ENCODE data around the gene KCTD15.

The KCTD15 gene

DNA sequence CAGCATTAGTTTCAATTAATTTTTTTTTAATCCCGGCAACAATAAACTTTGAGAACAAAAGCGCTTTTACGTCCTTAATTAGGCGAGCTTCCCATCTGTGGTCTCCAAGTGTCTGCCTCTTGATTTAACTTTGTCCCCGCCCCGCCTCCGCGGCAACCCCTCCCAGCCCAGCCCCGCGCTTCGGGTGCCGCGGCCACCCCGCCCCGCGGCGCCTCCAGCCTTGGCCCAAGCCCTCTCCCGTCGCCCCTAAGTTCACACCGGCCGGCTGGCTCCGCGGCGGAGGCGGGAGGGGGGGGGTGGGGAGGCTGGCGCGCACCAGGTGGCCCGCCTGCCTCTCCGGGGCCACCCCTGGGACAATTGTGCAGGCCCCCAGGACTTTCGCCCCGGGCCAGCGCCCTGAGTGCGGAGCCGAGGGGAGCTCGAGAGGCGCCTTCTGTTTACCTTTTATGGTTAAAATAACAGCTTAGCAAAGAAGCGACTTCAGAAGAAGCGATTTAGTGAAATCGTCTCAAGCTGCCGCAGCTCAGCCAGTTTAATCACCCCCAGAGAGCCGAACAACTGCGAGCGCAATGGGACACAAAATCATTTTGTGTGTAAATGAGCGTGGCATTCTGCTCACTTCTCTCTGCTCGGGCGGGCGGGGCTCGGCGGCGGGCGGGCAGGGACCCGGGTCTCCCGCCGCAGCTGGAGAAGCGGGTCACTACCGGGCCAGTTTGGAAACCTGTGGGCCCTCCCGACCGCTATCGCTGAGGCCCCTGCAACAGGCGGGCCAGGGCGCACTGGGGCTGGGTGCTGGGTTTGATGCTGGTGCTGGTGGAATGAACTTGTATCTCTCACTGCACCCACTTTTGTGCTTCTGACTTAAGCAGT is 1.4 kb downstream of the KCTD15 start:
- DNase-seq (ENCODE audit: low read depth in 2 of 2), result no peak

GRCh38 chr19:33798681-33799111 is 2.0 kb downstream of the KCTD15 start:
- DNase-seq (ENCODE audit: low read depth in 2 of 2), result no peak

DNA sequence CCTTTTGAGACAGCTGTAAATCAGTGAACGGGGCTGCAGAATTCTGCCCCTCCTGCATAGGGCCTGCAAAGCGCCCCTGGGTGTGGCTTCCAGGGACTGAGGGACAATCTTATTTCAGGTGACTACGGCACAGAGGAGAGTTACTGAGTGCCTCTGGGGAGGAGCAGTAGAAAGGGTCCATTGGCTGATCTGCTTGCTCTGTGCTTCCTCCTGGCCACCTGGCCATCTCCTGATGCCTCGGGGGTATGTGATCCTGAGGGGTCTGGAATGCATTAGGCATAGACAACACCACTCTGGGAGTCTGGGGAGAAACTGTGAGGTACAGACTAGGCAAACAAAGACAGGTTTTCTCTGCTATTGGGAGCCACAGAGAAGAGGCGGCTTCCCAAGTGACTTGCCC is 2.8 kb downstream of the KCTD15 start:
- DNase-seq (ENCODE audit: low read depth in 2 of 2), result no peak

DNA sequence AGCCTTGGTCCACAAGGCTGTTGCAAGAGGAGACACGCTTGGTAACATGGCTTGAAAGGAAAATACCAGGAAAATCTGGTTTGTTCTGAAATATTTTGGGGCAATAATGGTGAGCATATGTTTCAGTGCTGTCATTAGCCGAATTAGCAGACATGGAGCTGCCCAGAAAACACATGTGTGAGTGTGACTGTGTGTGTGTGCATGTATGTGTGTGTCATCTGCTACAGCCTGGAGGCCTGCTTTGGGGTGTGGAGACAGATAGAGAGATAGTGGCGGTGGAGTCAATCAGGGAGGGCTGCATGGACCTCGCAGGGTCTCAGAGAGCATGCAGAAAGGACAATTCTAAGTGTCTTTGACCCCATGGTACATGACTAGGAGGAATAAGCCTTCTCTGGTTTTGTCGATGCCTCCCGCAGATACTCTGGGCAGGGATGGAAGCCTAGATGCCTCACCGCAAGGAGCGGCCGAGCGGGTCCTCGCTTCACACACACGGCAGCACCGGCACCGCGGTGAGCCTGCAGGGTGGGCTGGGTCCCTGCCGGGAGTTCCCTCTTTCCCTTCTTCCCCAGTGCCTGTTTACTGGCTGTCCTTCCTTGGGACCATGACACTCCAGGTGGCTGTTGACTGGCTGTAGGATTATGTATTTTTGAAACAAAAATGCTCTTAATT is 3.5 kb downstream of the KCTD15 start:
- DNase-seq (ENCODE audit: low read depth in 2 of 2), result no peak

DNA sequence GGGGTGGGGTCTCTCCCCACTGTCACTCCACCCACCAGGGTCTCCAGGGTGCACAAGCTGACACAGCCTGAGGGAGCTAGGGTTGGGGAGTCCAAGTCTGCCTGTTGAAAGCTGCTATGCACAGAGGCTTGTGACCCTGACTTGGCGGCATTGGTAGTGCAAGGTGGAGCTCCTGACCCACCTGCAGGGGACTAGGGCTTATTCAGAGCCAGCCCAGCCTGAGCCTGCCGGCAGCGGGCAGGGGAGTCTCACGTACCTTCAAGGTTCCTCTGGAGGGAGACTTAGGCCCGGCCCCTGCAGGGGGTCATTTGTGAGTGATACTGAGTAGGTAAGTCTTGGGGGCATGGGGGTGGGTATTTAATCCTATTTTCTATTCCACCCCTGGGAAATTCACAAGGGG is 4.7 kb downstream of the KCTD15 start:
- no peak for DNase-seq (ENCODE audit: low read depth in 2 of 2)

DNA sequence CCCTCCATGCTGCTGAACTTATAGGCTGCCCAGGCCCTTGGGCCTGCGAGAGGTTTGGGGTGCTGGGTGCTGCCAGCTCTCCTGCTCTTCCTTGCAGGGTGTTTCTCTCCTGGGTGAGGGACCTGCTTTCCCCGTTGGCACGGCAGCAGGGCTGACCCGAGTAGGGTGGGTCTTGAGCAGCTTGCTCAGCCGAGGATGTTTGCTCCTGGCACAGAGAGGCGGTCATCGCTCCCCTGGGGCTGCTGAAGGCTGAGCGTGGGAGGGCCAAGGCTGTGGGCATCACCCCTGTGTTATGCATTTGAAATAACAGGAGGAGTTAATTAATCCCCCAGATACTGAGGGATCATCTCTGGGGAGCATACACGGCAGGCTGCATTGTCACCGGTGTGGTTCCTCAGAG is 5.3 kb downstream of the KCTD15 start:
- DNase-seq (ENCODE audit: low read depth in 2 of 2), result no peak

GRCh38 chr19:33802801-33803200 is 6.1 kb downstream of the KCTD15 start:
- no peak for DNase-seq (ENCODE audit: low read depth in 2 of 2)

DNA sequence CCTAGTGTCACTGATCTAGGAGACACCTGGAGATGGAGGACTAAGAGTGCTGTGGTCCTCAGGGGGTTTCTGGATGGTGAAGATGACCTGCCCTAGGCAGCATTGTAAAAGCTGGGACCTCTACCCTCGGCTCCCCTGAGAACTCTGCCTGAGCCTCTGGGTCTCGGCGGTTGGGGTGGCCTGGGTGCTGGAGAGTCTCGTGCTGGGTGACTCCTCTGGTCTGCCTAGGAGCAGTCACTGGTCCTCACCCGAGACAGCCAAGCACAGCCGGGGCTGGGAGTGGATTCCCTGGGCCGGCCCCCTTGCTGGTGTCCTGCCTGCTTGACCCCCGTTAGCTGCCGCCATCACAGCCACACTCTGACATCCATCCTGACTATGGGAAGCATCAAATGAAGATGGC is 6.7 kb downstream of the KCTD15 start:
- no peak for DNase-seq (ENCODE audit: low read depth in 2 of 2)

DNA sequence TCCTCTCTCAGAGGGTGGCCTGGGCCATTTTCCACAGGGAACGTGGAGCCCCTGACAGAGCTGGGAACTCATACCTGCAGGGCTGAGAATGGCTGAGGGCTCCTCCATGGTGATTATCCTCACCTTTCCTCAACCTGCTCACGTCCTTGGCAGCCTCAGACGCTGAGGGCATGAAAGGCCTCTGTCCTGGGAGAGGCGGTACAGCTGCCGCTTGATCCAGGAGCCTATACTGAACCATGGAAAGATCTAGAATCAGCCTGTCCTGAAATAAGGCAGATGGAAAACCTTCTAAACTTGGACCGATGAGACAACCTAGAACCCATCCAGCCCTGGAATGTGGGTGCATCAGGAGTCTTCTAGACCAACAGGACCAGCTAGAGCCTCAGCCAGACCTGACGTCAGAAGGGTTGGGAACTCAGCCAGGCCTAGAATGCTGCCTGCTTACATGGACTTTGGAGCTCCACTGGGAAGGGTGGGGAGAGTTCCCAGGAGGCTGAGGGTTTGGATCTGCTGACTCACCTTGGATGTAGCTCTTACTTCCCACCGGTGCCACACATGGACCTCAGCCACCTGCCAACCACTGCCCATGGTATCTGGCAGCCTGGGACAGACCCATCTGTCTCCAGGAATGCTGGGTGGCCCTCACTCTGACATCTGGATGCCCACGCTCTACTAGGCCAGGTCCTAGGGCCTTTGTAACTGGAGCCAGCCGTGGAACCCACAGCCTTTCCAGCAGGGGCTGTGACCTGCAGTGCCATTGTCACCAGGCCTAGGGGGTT is 7.5 kb downstream of the KCTD15 start:
- no peak for DNase-seq (ENCODE audit: low read depth in 2 of 2)

GRCh38 chr19:33805313-33805712 is 8.6 kb downstream of the KCTD15 start:
- no peak for DNase-seq (ENCODE audit: low read depth in 2 of 2)

DNA sequence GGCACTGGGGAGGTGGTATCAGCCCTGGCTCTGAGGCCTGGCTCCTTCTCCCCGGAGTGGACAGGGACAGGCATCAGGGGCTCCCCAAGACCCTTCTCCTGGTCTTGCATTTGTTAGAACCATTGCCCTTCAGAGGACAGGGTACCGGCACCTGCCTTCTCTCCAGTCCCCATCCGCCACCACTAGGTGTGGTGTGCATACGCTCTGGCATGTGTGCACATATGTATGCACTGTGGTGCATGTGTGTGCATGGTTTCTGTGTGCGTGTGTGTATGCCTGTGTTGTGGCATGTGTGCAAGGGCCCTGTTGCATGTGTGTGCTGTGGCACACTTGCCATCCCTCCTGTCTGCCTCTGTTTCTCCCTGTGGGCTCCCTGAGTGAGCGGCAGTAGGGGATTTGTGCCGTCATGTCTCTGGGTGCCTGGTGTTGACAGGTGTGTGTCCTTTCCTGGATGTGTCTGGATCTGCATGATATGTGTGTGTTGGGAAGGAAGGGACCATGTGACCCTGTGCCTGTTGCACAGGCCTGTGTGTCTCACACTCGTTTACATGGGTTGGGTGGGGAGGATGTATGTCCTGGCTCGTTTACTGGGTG is 9.3 kb downstream of the KCTD15 start:
- DNase-seq (ENCODE audit: low read depth in 2 of 2), result no peak

GRCh38 chr19:33806434-33806881 is 9.8 kb downstream of the KCTD15 start:
- DNase-seq (ENCODE audit: low read depth in 2 of 2), result no peak

- DNase-seq (ENCODE audit: low read depth in 2 of 2), result no peak
Measured at GRCh38 chr19:33808399-33808798, 11.7 kb downstream of the KCTD15 start.

GRCh38 chr19:33809960-33810359 is 13.3 kb downstream of the KCTD15 start:
- no peak for DNase-seq (ENCODE audit: low read depth in 2 of 2)

DNA sequence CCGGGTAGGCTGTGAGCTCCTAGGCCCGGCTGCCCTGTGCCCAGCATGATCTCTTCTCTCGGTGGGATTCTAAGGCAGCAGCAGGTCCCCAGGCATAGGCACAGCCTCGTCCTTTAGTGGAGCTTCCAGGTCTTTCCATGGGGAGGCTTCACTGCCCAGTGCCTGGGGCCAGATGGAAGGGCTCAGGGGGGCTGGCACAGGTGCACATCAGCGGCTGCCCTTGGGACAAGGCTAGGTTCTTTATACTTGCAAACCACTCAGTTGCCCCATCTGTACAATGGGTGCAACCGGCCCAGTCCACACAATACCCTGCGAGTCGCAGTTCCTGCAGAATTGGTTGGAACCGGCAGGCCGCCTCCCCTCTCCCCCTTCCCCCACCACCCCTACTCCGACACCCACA is 14.2 kb downstream of the KCTD15 start:
- no peak for DNase-seq (ENCODE audit: low read depth in 2 of 2)

GRCh38 chr19:33811246-33811645 is 14.6 kb downstream of the KCTD15 start:
- no peak for DNase-seq (ENCODE audit: low read depth in 2 of 2)

DNA sequence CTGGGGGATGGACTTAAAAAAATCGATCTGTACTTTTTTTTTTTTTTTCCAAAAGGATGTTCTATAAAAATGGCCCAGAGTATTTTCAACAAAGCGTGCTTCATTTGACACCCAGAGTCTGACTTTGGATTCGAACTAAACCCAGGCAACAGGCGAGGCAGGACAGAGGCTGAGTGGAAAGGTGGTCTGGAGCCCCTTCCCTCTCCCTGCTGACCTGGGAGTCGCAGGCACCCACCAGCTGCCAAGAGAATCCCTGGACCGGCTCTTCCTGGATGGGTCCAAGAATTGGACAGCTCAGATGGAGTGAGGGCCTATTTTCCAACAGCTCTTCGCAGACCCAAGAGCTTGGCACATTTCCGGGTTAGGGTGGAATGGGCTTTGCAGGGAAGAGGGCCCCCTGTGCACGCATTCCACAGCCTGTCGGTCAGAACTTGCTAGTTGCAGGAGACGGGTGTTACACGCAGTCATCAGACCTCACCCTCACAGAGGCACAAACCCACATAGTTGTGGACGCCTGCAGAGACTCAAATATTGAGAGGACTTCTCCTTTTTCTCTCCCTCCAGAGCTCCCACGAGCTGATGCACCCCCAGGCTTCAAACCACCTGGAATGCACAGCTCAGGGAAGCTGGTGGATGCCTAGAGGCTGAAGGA is 15.2 kb downstream of the KCTD15 start:
- DNase-seq (ENCODE audit: low read depth in 2 of 2), result no peak

- DNase-seq (ENCODE audit: low read depth in 2 of 2), result no peak
Measured at GRCh38 chr19:33812388-33813330, 16.0 kb downstream of the KCTD15 start.

- DNase-seq (ENCODE audit: low read depth in 2 of 2), result no peak
Measured at GRCh38 chr19:33813391-33814101, 16.9 kb downstream of the KCTD15 start.

All from activated CD4-positive, alpha-beta T cell treated with anti-CD3 and anti-CD28 coated beads for 24 hours (primary cell).